Measurements from ENCODE around the gene NOL4L.

The NOL4L gene

DNA sequence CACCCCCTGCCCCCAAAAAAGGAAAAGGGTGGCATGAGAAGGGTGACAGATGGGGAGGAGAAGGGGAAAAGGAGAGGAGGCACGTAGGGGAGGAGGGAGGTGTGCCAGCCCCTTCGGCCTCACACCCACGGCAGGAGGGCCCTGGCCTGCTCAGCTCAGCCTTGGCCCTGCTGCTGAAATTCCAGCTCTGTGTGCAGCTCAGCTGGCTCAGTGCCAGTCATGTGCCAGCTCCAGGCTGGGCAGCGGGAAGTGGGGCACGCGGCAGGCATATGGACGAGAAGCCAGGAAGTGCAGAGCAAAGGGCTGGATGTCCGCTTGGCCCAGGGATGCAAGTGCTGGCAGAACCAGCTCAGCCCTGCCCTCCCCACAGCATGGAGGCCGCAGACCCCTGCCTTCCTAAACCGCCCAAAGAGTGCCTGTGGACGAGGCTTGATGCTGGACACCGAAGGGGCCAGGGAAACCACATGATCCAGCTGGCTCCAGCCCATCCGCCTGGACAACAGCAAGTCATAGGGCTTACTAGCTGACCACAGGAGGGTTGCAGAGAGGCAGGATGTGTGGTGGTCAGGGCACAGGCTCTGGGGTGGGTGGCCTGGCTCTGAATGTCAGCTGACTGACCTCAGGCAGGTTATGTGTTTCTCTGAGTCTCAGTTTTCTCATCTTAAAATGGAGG, 60.2 kb downstream of the NOL4L start:
- TF ChIP-seq, protein P1, sequence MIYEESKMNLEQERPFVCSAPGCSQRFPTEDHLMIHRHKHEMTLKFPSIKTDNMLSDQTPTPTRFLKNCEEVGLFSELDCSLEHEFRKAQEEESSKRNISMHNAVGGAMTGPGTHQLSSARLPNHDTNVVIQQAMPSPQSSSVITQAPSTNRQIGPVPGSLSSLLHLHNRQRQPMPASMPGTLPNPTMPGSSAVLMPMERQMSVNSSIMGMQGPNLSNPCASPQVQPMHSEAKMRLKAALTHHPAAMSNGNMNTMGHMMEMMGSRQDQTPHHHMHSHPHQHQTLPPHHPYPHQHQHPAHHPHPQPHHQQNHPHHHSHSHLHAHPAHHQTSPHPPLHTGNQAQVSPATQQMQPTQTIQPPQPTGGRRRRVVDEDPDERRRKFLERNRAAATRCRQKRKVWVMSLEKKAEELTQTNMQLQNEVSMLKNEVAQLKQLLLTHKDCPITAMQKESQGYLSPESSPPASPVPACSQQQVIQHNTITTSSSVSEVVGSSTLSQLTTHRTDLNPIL (CRISPR knock-in tag; IDR thresholded peaks at IDR 0.05; ENCODE audit: low read depth): no peak
- TF ChIP-seq ESRRG (CRISPR knock-in tag; IDR thresholded peaks at IDR 0.05): no peak
- no peak for TF ChIP-seq ARNTL (CRISPR knock-in tag; IDR thresholded peaks at IDR 0.05; ENCODE audit: borderline replicate concordance, low read depth)
- no peak for TF ChIP-seq TCF4 (CRISPR knock-in tag; IDR thresholded peaks at IDR 0.05; ENCODE audit: borderline replicate concordance)
- TF ChIP-seq PPARA (CRISPR knock-in tag; IDR thresholded peaks at IDR 0.05; ENCODE audit: borderline replicate concordance): no peak
- TF ChIP-seq ZNF8 (CRISPR knock-in tag; IDR thresholded peaks at IDR 0.05): no peak
- TF ChIP-seq RARB (CRISPR knock-in tag; IDR thresholded peaks at IDR 0.05): no peak
- no peak for TF ChIP-seq ZFP30 (CRISPR knock-in tag; IDR thresholded peaks at IDR 0.05)
- no peak for TF ChIP-seq BACH2 (CRISPR knock-in tag; IDR thresholded peaks at IDR 0.05; ENCODE audit: borderline replicate concordance)
- TF ChIP-seq CSDC2 (CRISPR knock-in tag; IDR thresholded peaks at IDR 0.05): no peak
- no peak for TF ChIP-seq ZNF565 (CRISPR knock-in tag; conservative IDR thresholded peaks at IDR 0.05; ENCODE audit: low read depth)
- TF ChIP-seq, protein P2, sequence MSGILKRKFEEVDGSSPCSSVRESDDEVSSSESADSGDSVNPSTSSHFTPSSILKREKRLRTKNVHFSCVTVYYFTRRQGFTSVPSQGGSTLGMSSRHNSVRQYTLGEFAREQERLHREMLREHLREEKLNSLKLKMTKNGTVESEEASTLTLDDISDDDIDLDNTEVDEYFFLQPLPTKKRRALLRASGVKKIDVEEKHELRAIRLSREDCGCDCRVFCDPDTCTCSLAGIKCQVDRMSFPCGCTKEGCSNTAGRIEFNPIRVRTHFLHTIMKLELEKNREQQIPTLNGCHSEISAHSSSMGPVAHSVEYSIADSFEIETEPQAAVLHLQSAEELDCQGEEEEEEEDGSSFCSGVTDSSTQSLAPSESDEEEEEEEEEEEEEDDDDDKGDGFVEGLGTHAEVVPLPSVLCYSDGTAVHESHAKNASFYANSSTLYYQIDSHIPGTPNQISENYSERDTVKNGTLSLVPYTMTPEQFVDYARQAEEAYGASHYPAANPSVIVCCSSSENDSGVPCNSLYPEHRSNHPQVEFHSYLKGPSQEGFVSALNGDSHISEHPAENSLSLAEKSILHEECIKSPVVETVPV (CRISPR knock-in tag; IDR thresholded peaks at IDR 0.05): no peak
- no peak for TF ChIP-seq GLIS3 (CRISPR knock-in tag; IDR thresholded peaks at IDR 0.05)
- no peak for TF ChIP-seq ZNF70 (CRISPR knock-in tag; IDR thresholded peaks at IDR 0.05)
- TF ChIP-seq POU6F1 (CRISPR knock-in tag; IDR thresholded peaks at IDR 0.05; ENCODE audit: borderline replicate concordance, low read depth): no peak
- no peak for TF ChIP-seq TOX (CRISPR knock-in tag; IDR thresholded peaks at IDR 0.05; ENCODE audit: borderline replicate concordance)
- TF ChIP-seq, protein P3, sequence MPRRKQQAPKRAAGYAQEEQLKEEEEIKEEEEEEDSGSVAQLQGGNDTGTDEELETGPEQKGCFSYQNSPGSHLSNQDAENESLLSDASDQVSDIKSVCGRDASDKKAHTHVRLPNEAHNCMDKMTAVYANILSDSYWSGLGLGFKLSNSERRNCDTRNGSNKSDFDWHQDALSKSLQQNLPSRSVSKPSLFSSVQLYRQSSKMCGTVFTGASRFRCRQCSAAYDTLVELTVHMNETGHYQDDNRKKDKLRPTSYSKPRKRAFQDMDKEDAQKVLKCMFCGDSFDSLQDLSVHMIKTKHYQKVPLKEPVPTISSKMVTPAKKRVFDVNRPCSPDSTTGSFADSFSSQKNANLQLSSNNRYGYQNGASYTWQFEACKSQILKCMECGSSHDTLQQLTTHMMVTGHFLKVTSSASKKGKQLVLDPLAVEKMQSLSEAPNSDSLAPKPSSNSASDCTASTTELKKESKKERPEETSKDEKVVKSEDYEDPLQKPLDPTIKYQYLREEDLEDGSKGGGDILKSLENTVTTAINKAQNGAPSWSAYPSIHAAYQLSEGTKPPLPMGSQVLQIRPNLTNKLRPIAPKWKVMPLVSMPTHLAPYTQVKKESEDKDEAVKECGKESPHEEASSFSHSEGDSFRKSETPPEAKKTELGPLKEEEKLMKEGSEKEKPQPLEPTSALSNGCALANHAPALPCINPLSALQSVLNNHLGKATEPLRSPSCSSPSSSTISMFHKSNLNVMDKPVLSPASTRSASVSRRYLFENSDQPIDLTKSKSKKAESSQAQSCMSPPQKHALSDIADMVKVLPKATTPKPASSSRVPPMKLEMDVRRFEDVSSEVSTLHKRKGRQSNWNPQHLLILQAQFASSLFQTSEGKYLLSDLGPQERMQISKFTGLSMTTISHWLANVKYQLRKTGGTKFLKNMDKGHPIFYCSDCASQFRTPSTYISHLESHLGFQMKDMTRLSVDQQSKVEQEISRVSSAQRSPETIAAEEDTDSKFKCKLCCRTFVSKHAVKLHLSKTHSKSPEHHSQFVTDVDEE (CRISPR knock-in tag; IDR thresholded peaks at IDR 0.05): no peak
- no peak for TF ChIP-seq SNAI2 (CRISPR knock-in tag; IDR thresholded peaks at IDR 0.05)
- no peak for TF ChIP-seq OSR1 (CRISPR knock-in tag; IDR thresholded peaks at IDR 0.05)
- TF ChIP-seq ZFP3 (CRISPR knock-in tag; IDR thresholded peaks at IDR 0.05): no peak
- peak; percentile 40; the same call in 2 of the 3 replicates for ATAC-seq

GRCh38 chr20:32523613-32524213, 61.4 kb downstream of the NOL4L start:
- no peak for ATAC-seq
- TF ChIP-seq BACH2 (CRISPR knock-in tag; IDR thresholded peaks at IDR 0.05; ENCODE audit: borderline replicate concordance): no peak
- no peak for TF ChIP-seq GLIS3 (CRISPR knock-in tag; IDR thresholded peaks at IDR 0.05)
- no peak for TF ChIP-seq ZNF70 (CRISPR knock-in tag; IDR thresholded peaks at IDR 0.05)
- TF ChIP-seq OSR1 (CRISPR knock-in tag; IDR thresholded peaks at IDR 0.05): no peak
- TF ChIP-seq TCF4 (CRISPR knock-in tag; IDR thresholded peaks at IDR 0.05; ENCODE audit: borderline replicate concordance): no peak
- TF ChIP-seq ESRRG (CRISPR knock-in tag; IDR thresholded peaks at IDR 0.05): no peak
- TF ChIP-seq ZC3H10 (CRISPR knock-in tag; IDR thresholded peaks at IDR 0.05): no peak
- TF ChIP-seq, protein P3 (CRISPR knock-in tag; IDR thresholded peaks at IDR 0.05): no peak
- TF ChIP-seq SNAI2 (CRISPR knock-in tag; IDR thresholded peaks at IDR 0.05): no peak
- no peak for TF ChIP-seq ZFP3 (CRISPR knock-in tag; IDR thresholded peaks at IDR 0.05)
- TF ChIP-seq ARNTL (CRISPR knock-in tag; IDR thresholded peaks at IDR 0.05; ENCODE audit: borderline replicate concordance, low read depth): no peak
- TF ChIP-seq PPARA (CRISPR knock-in tag; IDR thresholded peaks at IDR 0.05; ENCODE audit: borderline replicate concordance): no peak
- no peak for TF ChIP-seq ZFP30 (CRISPR knock-in tag; IDR thresholded peaks at IDR 0.05)
- no peak for TF ChIP-seq PATZ1 (CRISPR knock-in tag; IDR thresholded peaks at IDR 0.05; ENCODE audit: borderline replicate concordance)
- TF ChIP-seq, protein P1 (CRISPR knock-in tag; IDR thresholded peaks at IDR 0.05; ENCODE audit: low read depth): no peak
- no peak for TF ChIP-seq CSDC2 (CRISPR knock-in tag; IDR thresholded peaks at IDR 0.05)
- TF ChIP-seq ZNF8 (CRISPR knock-in tag; IDR thresholded peaks at IDR 0.05): no peak

Data from SK-N-SH treated with all-trans-retinoic acid at 6 μM for 48 hours (cell line).